Ovary (tissue), 9 donors: ENCODE data around the gene HSFX2. TPM values are rescaled to one million over a fixed set of nuclear protein-coding genes. Genes with fewer than 3 reads are reported as not detected.
"Not testable (repeated sequence)": the region's sequence is repeated elsewhere in the genome, so short reads cannot be mapped to it uniquely, and the experiment has no call there.

Experiments used
- DNase-seq, 5 donors: peaks; one replicate each; pipeline ENCODE4 v3.0.0-alpha.2; 2019 to 2020
- H3K27ac ChIP-seq, 2 donors: fragments of 200-600 bp; one replicate each; pipeline versions ENCODE4 v1.5.1 to v1.8.0; 2019 to 2022
- H3K27me3 ChIP-seq: fragments of 200-600 bp; one replicate; pipeline ENCODE4 v1.8.0; 2022
- H3K36me3 ChIP-seq: fragments of 200-600 bp; sonication (generic); one replicate; pipeline ENCODE4 v1.5.1; 2019
- H3K4me1 ChIP-seq: one replicate; pipeline ENCODE4 v1.8.1; 2013; ENCODE audit warnings: mild to moderate bottlenecking, moderate library complexity; ENCODE audit not compliant: insufficient read depth
- H3K4me3 ChIP-seq: fragments of 200-600 bp; sonication (generic); one replicate; pipeline ENCODE4 v1.5.1; 2017
- H3K9me3 ChIP-seq, 2 donors: fragments of 200-600 bp in 1 of 2; sonication (generic) in 1 of 2; one replicate each; pipeline versions ENCODE4 v1.5.1 to v1.8.1; 2013 to 2019; ENCODE audit warnings: mild to moderate bottlenecking in 1 of 2, moderate library complexity in 1 of 2
- EP300 ChIP-seq: sonication (generic); formaldehyde crosslinking; IDR thresholded peaks from one replicate; pipeline ENCODE4 v1.6.1; 2017; ENCODE audit warnings: antibody characterized with exemption
- POLR2A ChIP-seq: fragments of 450-650 bp; IDR thresholded peaks from one replicate; pipeline ENCODE4 v1.6.1; 2017; ENCODE audit warnings: antibody characterized with exemption, mild to moderate bottlenecking, moderate library complexity
- WGBS, 3 donors: extraction: QIAGEN DNeasy Blood & Tissue Kit in 1 of 3; methylation state at CpG; one replicate each; pipeline versions ENCODE4 v1.1.5 to v1.1.7; 2013 to 2017; 5-methylcytosine and 5-hydroxymethylcytosine counted together
- intact Hi-C, 4 donors: fragments of 100-400 bp; cut with DNase I; formaldehyde crosslinking; loops; one replicate each; pipeline versions ENCODE4 v1.11.0 to v1.15.1; 2022 to 2023
- polyA plus RNA-seq, 2 donors: library from polyadenylated mRNA; stranded (reverse); fragments of 200-250 nt in 1 of 2; fragments of 350-450 nt in 1 of 2; fragmentation: Illumina TruSeq in 1 of 2; extraction: RNeasy Lipid Tissue Mini Kit (QIAGEN cat#74804) in 1 of 2; gene quantifications; one replicate each; pipeline ENCODE4 v1.2.3, GENCODE V29; 2013 to 2014
- total RNA-seq, 7 donors: library from RNA; depleted of rRNA in 2 of 7; stranded (reverse); fragments of >200 nt in 2 of 7; fragmentation: NEBNext Ultra II Directional in 3 of 7; extraction: Animal tissue kit (Norgen Biotek cat#: 25700) in 3 of 7; gene quantifications; one replicate each; pipeline versions ENCODE4 v1.1.0 to v1.2.4, GENCODE V29; 2016 to 2023
- TF ChIP-seq, protein P1 (sequence below), 3 donors: fragments of 450-650 bp in 2 of 3; fragments of 200-600 bp in 1 of 3; IDR thresholded peaks; one replicate each; pipeline versions ENCODE4 v1.5.1 to v1.8.0; 2016 to 2022; ENCODE audit warnings: antibody characterized with exemption in 3 of 3, mild to moderate bottlenecking in 1 of 3
- donor health status: DM: no; HTN: no; CAD: no; lungs with moderate emphysema.
- donor health status: DM: no; HTN: no; CAD: no.
- donor health status: Bipolar disorder and iron deficiency.
- donor health status: DM: yes; HTN: yes; CAD: no.
- donor health status: DM: no; HTN: no; CAD: no.
- donor health status: DM: yes; HTN: yes; CAD: no.

The HSFX2 gene
- total and polyA plus RNA-seq, 9 donors, result 0.22 to 1.9 (median 0.70) TPM; not detected in 4

DNA sequence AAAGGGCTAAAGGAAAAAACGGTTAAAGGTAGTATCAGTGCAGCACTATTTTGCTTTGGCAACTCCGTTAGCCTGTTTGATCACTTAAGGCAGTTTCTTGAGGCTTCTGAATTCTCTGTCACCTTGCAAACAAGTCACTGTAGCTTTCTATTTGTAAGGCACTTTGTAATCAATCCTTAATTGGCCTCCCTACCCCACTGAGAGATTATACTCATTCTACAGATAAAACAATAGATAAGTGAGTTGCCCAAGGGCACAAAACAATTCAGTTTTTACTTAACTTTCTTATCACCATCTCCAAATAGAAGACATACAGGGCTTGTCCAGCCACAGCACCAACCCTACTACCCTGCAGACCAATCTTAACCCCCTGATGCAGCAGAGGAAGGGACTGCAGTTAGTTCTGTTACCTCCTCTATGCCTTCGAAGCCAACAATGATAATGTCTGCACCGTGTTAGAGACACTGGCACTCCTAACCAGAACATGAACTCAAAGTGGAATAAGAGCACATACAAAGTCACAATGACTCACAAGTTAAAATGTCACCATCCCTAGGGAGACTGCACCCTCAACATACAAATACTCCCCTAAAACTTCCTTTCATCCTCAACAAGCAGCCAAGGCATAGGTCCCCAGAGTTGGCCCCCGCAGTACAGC lies 34.7 kb upstream of the HSFX2 start:
- Histone ChIP-seq H3K36me3 (no peaks in the 10 kb centered on the region), H3K9me3 (no peaks in the 10 kb centered on the region), H3K4me3 (no peak overlapping the region), H3K27ac (no peak overlapping the region), H3K4me1 (peaks cover 2% of the 10 kb centered on the region), H3K27me3 (no peaks in the 10 kb centered on the region)
- DNase-seq, result no peak
- intact Hi-C loops, result no loop called here
- TF ChIP-seq, protein P1, sequence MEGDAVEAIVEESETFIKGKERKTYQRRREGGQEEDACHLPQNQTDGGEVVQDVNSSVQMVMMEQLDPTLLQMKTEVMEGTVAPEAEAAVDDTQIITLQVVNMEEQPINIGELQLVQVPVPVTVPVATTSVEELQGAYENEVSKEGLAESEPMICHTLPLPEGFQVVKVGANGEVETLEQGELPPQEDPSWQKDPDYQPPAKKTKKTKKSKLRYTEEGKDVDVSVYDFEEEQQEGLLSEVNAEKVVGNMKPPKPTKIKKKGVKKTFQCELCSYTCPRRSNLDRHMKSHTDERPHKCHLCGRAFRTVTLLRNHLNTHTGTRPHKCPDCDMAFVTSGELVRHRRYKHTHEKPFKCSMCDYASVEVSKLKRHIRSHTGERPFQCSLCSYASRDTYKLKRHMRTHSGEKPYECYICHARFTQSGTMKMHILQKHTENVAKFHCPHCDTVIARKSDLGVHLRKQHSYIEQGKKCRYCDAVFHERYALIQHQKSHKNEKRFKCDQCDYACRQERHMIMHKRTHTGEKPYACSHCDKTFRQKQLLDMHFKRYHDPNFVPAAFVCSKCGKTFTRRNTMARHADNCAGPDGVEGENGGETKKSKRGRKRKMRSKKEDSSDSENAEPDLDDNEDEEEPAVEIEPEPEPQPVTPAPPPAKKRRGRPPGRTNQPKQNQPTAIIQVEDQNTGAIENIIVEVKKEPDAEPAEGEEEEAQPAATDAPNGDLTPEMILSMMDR (IDR thresholded peaks at IDR 0.05), result no peak
- TF ChIP-seq EP300, result no peak
- no peak for TF ChIP-seq POLR2A
- WGBS, 3 donors, result 47 to 70% (median 68%) methylated on average over 5 of the region's 5 CpGs

DNA sequence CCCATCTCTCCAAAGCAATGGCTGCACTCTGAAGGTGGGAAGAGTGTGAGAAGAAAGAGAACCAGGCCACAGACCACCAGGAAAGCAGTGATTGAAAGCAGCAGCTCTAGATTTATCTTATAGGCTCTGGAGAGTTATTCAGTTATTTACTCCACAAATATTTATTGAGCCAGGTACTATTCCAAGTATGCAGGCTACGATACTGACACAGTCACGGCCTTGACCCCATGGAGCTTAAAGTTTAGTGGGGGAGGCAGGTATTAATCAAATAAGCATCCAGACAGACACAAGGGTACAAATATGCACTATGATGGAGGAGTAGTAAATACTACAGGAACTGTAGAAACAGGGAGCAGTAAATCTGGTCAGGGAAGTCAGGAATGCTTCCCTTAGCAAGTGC lies 33.7 kb upstream of the HSFX2 start:
- no peak overlapping the region for H3K4me3 ChIP-seq
- H3K9me3 ChIP-seq, result no peaks in the 10 kb centered on the region
- intact Hi-C loops, result no loop called here
- H3K36me3 ChIP-seq, result no peaks in the 10 kb centered on the region
- peaks cover 2% of the 10 kb centered on the region for H3K4me1 ChIP-seq
- no peak overlapping the region for H3K27ac ChIP-seq
- TF ChIP-seq EP300 (no peak), POLR2A (no peak)
- TF ChIP-seq, protein P1 (IDR thresholded peaks at IDR 0.05), result no peak
- DNase-seq, result no peak
- 52 to 64% (median 62%) methylated on average over 2 of the region's 2 CpGs for WGBS, 3 donors
- no peaks in the 10 kb centered on the region for H3K27me3 ChIP-seq

DNA sequence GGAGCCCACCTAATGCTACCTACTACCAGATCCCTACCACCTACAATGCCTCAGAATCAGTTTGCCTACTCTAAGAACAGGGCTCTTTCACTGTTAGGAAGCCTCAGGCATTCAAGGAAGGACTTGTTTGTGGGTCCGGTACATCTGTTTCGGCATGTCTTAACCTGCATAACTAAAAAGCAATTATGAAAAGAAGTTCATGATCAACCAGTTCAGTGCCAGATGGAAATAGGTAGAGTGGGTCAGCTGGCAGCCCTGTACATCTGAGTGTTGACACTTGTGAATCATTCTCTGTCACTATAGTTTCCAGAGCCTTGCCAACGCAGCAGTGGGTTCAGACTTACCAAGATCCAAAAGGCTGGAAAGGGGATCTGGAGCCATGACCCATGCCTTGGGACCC lies 33.2 kb upstream of the HSFX2 start:
- 91 to 95% (median 92%) methylated on average over 3 of the region's 3 CpGs for WGBS, 3 donors

DNA sequence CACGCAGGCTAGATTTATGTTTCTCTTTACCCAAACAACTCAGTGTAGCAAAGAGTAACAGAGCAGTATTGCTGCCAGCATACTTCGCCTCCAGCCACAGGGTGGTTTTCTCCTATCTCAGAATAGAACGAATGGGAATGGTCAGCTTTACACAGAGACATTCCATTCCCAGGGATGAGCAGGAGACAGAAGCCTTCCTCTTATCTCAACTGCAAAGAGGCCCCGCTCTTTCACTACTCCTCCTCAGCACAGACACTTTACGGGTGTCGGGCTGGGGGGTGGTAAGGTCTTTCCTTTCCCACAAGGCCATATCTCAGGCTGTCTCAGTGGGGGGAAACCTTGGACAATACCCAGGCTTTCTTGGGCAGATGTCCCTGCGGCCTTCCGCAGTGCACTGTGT lies 31.7 kb upstream of the HSFX2 start:
- DNase-seq, H3K36me3 ChIP-seq, H3K27ac ChIP-seq, H3K27me3 ChIP-seq, H3K9me3 ChIP-seq, H3K4me3 ChIP-seq, H3K4me1 ChIP-seq, intact Hi-C loops: not testable (repeated sequence)
- WGBS, 3 donors, result 38 to 47% (median 44%) methylated on average over 8 of the region's 8 CpGs

More for the DNA sequence above, 33.2 kb upstream of the HSFX2 start:
- no peak overlapping the region for H3K27ac ChIP-seq
- no peaks in the 10 kb centered on the region for H3K9me3 ChIP-seq
- no peaks in the 10 kb centered on the region for H3K36me3 ChIP-seq
- peaks cover 2% of the 10 kb centered on the region for H3K4me1 ChIP-seq
- intact Hi-C loops, result no loop called here
- no peaks in the 10 kb centered on the region for H3K27me3 ChIP-seq
- TF ChIP-seq, protein P1 (IDR thresholded peaks at IDR 0.05), result no peak
- TF ChIP-seq POLR2A, result no peak
- TF ChIP-seq EP300, result no peak
- DNase-seq, result no peak
- H3K4me3 ChIP-seq, result no peak overlapping the region

DNA sequence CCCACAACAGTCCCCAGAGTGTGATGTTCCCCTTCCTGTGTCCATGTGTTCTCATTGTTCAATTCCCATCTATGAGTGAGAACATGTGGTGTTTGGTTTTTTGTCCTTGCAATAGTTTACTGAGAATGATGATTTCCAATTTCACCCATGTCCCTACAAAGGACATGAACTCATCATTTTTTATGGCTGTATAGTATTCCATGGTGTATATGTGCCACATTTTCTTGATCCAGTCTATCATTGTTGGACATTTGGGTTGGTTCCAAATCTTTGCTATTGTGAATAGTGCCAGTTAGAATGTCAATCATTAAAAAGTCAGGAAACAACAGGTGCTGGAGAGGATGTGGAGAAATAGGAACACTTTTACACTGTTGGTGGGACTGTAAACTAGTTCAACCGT lies 24.5 kb upstream of the HSFX2 start:
- intact Hi-C loops, DNase-seq, H3K36me3 ChIP-seq, H3K27me3 ChIP-seq, H3K4me1 ChIP-seq, H3K9me3 ChIP-seq, H3K4me3 ChIP-seq, H3K27ac ChIP-seq: not testable (repeated sequence)
- 53 to 70% methylated on average over 1 of the region's 1 CpG; no CpG with 5 or more reads in 1 of the 3 donors for WGBS, 3 donors
